Coronary artery (tissue), 2 donors: ENCODE results near the gene KCNJ1.

Experiments used
- DNase-seq: peaks from one replicate; pipeline ENCODE4 v3.0.0-alpha.2; 2017; ENCODE audit warnings: low spot score
- H3K27ac ChIP-seq, 2 donors: fragments of 200-600 bp; sonication (generic); one replicate each; pipeline ENCODE4 v1.5.1; 2016 to 2019
- H3K4me3 ChIP-seq: fragments of 200-600 bp; sonication (generic); 2 replicates; pipeline ENCODE4 v1.5.1; 2016; ENCODE audit warnings: mild to moderate bottlenecking, moderate library complexity
- CTCF ChIP-seq: fragments of 200-600 bp; sonication (generic); IDR thresholded peaks from one replicate; pipeline ENCODE4 v1.5.1; 2019; ENCODE audit warnings: antibody characterized with exemption

Gene KCNJ1

GRCh38 chr11:128871168-128871610 is 4.1 kb upstream of the KCNJ1 start:
- DNase-seq = no peak
- TF ChIP-seq CTCF = no peak
- H3K4me3 ChIP-seq = no peak overlapping the region

GRCh38 chr11:128868841-128869671 is 2.0 kb upstream of the KCNJ1 start:
- H3K4me3 ChIP-seq = no peak overlapping the region
- no peak for TF ChIP-seq CTCF

More at GRCh38 chr11:128871168-128871610, 4.1 kb upstream of the KCNJ1 start:
- H3K27ac ChIP-seq = no peak overlapping the region

GRCh38 chr11:128865490-128865889 is 1.6 kb downstream of the KCNJ1 start:
- no peak for TF ChIP-seq CTCF
- DNase-seq = no peak
- Histone ChIP-seq H3K4me3 (no peak overlapping the region), H3K27ac (no peak overlapping the region)

More at GRCh38 chr11:128868841-128869671, 2.0 kb upstream of the KCNJ1 start:
- DNase-seq = no peak
- H3K27ac ChIP-seq = no peak overlapping the region

- no peak overlapping the region for H3K27ac ChIP-seq
- no peak for DNase-seq
- H3K4me3 ChIP-seq = no peak overlapping the region
- no peak for TF ChIP-seq CTCF
Observed at GRCh38 chr11:128862908-128863660, 4.0 kb downstream of the KCNJ1 start.

- no peak overlapping the region for H3K4me3 ChIP-seq
- no peak overlapping the region for H3K27ac ChIP-seq
- DNase-seq = no peak
- no peak for TF ChIP-seq CTCF
Observed at GRCh38 chr11:128862406-128862805, 4.7 kb downstream of the KCNJ1 start.

GRCh38 chr11:128860571-128861361 is 6.3 kb downstream of the KCNJ1 start:
- no peak overlapping the region for H3K27ac ChIP-seq
- H3K4me3 ChIP-seq = no peak overlapping the region
- TF ChIP-seq CTCF = no peak
- no peak for DNase-seq
